HuH-7.5 (cell line): ENCODE measurements around the gene SF3A2.

ENCODE experiments used
- DNase-seq: peaks from one replicate; pipeline ENCODE4 v3.0.0; 2011; ENCODE audit warnings: low spot score

The SF3A2 gene

DNA sequence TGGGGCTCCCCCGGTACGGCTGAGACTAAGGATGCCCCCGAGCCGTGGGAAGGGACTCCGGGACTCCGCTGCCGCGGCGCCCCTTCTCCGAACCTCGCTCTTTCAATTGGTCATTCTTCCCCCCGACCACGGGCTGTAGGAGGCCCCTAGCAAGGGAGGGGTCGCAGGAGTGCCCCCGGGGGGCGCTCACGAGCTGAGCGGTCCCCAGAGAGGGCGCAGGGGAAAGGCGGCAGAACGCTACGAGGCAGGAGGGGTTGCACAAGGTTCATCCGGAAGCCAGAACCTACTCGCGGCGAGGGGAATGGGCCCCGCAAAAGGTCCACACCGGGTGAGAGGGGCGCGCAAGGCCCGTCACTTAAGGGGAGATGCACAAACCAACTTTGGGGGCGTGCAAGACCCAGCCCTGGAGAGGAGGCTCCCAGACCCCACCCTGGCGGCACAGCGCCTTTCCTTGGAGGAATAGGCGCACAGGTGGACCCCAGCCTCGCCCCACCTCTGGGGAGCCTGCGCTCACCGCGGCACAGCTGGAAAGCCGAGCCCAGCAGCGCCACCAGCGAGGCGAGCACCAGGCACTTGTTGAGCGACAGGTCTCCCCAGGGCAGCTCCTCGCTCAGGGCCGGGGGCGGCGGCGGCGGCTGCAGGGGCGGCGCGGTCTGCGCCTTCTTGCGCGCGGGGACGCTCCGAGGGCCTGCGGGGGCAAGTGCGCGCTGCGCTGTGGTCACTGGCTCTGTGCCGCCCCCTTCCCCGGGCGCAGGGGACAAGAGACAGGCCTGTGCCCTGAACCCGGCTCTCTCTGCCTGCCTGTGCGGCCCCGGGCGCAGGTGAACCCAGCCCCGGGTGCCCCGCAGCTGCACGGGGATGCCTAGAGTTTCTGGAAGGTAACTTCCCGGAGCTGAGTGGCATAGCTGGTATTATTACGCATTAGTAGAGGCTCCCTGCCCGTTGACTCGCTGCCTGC lies 16.8 kb downstream of the SF3A2 start:
- DNase-seq = peak; percentile 95

DNA sequence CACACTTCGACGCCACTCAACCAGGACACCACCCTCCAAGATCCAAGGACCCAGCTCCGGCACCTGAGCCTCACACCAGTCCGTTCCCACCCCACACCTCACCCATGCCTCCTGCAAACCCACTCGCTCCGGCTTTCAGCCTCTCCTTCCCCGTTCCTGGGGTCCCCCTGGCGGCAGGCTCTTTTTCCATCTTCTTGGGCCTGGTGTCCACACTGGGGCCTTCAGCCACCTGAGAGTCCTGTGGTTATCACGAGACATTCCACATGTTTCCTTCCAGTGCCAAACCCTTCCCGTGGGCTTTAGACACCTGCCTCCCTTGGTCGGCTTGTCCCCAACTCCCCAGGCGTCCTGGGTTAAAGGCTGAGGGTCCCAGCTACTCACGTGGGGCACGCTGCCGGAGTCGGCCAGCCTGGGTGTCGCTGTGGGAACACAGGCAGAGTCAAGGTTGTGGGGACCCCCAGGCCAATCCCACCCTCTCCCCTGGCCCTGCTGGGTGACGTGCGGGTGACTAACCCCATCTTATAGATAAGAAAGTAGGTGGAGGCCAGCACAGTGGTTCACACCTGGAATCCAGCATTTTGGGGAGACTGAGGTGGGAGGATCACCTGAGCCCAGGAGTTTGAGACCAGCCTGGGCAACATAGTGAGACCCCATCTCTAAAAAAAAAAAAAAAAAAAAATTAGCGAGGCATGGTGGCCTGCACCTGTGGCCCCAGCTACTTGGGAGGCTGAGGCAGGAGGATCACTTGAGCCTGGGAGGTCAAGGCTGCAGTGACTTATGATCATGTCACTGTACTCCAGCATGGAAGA lies 17.6 kb downstream of the SF3A2 start:
- peak; percentile 98 for DNase-seq

- no peak for DNase-seq
Observed at GRCh38 chr19:2255112-2255845, 18.7 kb downstream of the SF3A2 start.

GRCh38 chr19:2255982-2256685 lies 19.5 kb downstream of the SF3A2 start, which contains the start of gene JSRP1:
Gene JSRP1 (minus strand): TSS chr19:2256417. CDS start chr19:2255314, 1,103 bp downstream.
- no peak for DNase-seq

GRCh38 chr19:2259336-2259735 lies 22.7 kb downstream of the SF3A2 start:
- DNase-seq = no peak

GRCh38 chr19:2260341-2260805 lies 23.7 kb downstream of the SF3A2 start:
- no peak for DNase-seq

GRCh38 chr19:2261438-2262172 lies 25.0 kb downstream of the SF3A2 start:
- no peak for DNase-seq

GRCh38 chr19:2266183-2266993 lies 29.8 kb downstream of the SF3A2 start:
- DNase-seq = no peak

GRCh38 chr19:2268480-2268830 lies 31.8 kb downstream of the SF3A2 start:
- DNase-seq = no peak

GRCh38 chr19:2268861-2269243 lies 32.2 kb downstream of the SF3A2 start:
- DNase-seq = no peak

GRCh38 chr19:2269244-2270156 lies 32.9 kb downstream of the SF3A2 start:
- DNase-seq = peak; percentile 100

- DNase-seq = no peak
Observed at GRCh38 chr19:2270157-2270422, 33.5 kb downstream of the SF3A2 start.

DNA sequence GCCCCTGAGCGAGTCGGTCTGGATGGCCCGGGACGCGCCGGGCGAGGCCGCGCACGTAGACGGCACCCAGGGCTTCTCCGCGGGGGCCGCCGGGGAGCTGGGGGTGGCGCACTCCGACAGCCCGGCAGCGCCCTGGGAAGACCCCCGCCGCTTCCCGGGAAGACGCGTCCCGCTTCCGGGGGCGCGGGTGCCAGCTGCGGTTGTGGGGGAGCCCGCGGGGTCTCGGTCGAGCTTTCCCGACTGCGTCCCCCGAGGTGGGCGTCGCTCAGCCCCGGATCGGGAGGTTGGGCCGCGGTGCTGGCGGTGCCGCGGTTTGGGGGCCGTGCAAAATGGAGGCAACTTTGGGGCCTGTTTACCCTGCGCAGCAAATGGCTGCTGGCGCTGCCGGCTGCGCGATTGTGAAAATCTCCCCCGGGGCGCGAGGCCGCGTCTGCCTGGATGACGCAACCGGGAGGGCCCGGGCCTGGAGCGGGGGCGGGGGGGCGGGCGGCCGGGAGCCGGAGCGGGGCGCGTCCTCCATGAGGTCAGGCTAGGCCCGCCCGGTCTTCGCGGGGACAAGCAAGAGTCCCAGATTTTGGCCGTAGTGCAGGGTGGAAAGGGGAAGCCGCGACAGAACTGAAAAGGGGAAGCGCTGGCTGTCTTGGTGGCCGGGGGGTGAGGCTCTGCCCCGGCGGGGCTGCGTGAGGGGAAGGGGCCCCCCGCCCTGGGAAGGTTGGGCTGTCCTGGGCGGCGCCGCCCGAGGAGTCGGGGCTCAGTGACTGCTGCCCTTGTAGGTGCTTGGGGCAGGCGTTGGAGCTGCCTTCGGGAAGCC lies 34.0 kb downstream of the SF3A2 start:
- DNase-seq = peak; percentile 86

GRCh38 chr19:2271234-2272103 lies 34.8 kb downstream of the SF3A2 start:
- no peak for DNase-seq

GRCh38 chr19:2273356-2274184 lies 36.9 kb downstream of the SF3A2 start:
- DNase-seq = peak; percentile 98

DNA sequence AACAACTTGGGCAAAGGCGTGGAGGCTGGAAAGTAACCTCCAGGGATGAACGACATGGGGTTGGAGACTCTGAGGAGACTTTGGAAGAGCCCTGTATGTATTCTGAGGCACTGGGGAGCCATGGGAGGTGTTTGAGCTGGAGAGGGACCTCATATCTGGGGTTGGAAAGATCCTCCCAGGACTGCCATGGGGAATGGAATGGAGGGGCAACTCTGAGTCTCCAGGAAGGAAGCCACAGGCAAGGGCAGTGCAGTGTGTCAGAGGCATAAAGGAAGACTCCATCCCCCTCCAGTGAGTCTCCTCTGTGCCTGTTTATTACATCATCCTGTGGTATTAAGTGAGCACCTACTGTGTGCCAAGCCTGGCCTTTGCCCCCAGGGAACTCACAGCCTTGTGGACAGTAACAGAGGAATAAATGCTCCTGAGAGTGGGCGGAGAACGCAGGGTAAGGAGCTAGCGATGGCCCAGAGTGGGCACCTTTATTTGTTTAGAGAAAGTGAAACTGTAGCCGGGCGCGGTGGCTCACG lies 37.6 kb downstream of the SF3A2 start:
- DNase-seq = no peak
